ENCODE results near the gene CREM.
"Not testable (repeated sequence)": the region's sequence is repeated elsewhere in the genome, so short reads cannot be mapped to it uniquely, and the experiment has no call there.

Gene CREM

DNA sequence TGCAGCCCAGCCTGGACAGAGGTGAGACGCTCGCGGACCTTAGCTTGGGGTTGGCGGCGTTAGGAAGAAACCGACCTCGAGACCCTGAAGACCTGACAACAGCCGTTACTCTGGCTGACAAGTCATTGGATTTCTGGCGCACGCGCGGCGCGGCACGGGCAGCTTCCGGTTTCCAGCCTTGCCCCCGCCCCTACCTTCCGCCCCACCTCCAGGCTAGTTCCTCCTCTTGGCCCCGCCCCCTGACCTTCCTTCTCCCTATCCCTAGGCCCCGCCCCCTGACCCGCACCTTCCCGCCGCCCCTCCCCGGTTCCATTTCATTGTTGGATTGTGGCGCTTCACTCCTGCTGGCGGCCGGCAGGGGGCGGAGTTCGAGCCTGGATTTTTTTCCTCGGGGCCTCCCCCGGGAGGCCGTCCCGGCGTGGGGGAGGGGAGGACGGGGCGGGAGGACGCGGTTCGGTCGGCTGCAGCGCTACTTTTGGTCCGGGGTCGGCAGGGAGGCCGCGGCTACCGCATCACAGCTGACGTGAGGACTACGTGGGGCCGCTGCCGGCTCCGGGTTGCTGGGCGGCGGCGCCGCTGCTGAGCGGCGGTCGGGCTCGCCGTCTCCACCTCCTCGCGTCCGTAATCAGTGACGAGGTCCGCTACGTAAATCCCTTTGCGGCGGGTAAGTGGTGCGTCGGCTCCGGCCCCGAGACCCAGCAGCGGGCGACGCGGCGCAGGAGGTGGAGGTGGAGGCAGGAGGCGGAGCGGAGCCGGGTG, at the start of gene CREM:
Gene CREM (plus strand): TSS at position 317 of the 759 bp plus-strand sequence. CDS start 10,990 bp downstream, outside the sequence.
- in situ Hi-C loops (cut with HindIII; ENCODE audit: low pct_ligation_motif_present, low pct_unique_long_range_greater_than_20kb, low sequenced_read_pairs), result no loop called here
- peak; percentile 92 for DNase-seq

DNA sequence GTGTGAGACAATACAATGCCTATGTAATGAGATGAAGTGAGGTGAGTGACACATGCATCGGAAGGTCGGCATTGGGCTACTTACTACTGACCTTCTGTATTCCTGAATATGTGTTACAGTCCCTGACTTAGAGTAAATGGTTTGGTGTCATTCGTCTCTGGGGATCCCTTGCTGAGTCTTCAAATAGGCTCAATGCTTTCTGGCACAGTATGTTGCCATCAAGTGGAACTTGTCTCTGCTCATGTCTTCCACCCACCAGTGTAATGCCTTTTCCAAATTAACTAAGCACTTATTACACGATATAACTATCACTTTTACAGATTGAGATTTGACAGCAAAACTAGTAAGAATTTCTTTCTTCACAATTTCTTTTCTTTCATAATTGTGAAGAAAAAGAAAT, 47.4 kb upstream of the CREM start:
- in situ Hi-C loops (cut with HindIII; ENCODE audit: low pct_ligation_motif_present, low pct_unique_long_range_greater_than_20kb, low sequenced_read_pairs), result no loop called here
- DNase-seq, result no peak

DNA sequence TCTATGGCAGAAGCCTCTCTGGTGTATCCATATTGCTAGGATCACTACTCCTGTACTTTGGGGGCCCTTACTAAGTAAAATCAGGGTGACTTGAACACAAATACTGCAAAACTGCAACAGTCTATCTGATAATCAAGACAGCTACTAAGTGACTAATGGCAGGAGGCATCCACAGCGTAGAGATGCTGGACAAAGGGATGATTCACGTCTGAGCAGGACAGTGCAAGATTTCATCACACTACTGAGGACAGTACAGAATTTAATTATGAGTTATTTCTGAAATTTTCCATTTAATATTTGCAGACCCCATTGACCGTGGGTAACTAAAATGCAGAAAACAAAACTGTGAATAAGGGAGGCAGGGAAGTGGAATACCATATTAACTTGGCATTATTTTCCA, 46.9 kb upstream of the CREM start:
- in situ Hi-C loops (cut with HindIII; ENCODE audit: low pct_ligation_motif_present, low pct_unique_long_range_greater_than_20kb, low sequenced_read_pairs), result no loop called here
- peak; percentile 67 for DNase-seq

DNA sequence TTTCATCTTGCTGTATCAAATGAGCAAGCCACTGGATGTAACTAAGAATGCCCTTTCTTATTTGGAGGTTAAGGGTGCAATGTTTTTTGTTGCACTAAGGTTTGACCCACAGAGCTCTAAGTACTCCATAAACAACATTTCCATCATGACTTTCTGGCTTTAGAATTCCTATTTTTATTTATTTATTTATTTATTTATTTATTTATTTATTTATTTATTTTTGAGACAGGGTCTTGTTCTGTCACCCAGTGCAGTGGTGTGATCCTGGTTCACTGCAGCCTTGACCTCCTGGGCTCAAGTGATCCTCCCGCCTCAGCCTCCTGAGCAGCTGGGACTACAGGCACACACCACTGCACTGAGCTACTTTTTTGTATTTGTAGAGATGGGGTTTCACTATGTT, 46.4 kb upstream of the CREM start:
- in situ Hi-C loops (cut with HindIII; ENCODE audit: low pct_ligation_motif_present, low pct_unique_long_range_greater_than_20kb, low sequenced_read_pairs); DNase-seq: not testable (repeated sequence)

DNA sequence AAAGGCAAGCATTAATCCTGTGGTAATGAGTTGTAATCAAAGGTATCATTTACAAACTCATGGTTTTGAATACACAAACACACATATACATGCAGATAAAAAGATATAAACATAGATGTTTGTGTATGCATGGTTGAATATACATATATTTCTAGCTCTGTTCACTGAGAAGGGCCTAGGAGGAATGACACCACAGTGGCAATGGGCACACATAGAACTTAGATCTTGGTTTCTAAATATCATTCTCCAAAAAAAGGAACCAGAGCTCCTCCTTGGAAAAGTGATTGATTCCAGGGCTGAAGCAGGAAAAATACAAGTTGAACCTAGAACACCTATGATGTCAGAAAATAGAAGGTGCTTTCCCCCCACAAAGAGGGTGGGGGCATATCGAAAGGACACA, 43.4 kb upstream of the CREM start:
- no peak for DNase-seq
- in situ Hi-C loops (cut with HindIII; ENCODE audit: low pct_ligation_motif_present, low pct_unique_long_range_greater_than_20kb, low sequenced_read_pairs), result no loop called here

DNA sequence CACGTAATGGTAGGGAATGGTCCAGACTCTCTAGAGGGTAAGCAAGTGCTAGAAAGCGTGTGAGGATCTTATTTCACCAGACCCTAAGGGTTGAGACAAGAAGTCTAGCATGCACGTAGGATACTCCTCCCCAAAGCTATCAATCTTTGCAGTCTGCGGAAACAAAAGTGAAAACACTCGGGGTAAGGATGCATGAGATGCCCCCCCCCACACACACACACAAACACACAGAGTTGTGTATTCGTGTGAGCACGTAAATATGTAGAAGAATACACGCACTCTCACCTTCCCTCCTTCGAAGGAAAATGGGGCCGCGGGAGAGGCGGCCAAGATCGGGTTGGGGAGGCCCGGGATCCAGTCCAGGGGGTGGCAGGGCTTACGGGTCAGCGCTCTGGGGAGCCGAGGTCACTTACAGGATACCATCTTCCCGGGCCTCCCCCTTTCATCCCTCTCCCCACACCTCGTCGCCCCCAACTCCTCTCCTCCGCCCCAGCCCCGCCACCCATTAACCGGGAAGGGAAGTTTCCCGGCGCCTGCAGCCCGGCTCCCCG, 37.0 kb upstream of the CREM start:
- in situ Hi-C loops (cut with HindIII; ENCODE audit: low pct_ligation_motif_present, low pct_unique_long_range_greater_than_20kb, low sequenced_read_pairs), result no loop called here

DNA sequence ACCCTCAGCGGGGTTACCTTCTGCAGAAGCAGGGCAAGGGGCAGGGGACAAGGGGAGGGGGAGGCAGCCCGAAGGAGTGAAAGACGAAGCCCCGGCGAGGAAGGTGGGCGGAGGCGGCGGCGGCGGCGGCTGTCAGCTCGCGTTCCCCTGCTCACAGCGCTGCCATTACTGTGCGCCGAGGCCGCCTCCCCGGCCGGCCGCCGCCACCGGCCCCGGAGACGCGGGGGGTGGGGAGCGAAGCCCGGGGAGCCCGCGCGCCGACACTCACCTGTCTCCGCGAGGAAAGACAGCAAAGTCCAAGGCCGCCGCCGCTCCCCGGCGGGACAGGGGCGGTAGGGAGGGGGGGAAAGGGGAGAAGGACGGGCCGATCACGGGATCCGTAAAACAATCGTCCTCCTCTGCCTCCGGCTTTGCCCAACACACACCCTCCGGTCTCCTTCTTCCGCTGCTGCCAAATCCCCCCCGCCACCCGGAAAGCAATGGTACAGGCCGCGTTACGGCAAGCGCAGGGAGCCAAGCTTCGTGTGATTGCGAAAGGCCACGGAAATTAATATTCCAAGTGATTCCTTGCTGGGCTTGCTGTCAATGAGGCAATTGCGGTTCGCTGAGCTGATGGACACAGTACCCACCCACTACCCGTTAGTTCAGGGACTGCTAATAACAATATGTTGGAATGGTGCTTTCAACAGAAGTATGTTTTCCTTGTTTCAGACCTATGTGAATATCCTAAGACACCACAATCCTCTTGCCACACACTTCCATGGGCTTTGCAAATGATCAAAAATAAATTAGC, 36.3 kb upstream of the CREM start, which contains the start of gene CUL2:
Gene CUL2 (minus strand): TSS at position 180 of the 793 bp plus-strand sequence. CDS start 19,024 bp downstream, outside the sequence.
- in situ Hi-C loops (cut with HindIII; ENCODE audit: low pct_ligation_motif_present, low pct_unique_long_range_greater_than_20kb, low sequenced_read_pairs), result no loop called here
- DNase-seq, result peak; percentile 90

More for the DNA sequence above, 37.0 kb upstream of the CREM start:
- peak; percentile 29 for DNase-seq

DNA sequence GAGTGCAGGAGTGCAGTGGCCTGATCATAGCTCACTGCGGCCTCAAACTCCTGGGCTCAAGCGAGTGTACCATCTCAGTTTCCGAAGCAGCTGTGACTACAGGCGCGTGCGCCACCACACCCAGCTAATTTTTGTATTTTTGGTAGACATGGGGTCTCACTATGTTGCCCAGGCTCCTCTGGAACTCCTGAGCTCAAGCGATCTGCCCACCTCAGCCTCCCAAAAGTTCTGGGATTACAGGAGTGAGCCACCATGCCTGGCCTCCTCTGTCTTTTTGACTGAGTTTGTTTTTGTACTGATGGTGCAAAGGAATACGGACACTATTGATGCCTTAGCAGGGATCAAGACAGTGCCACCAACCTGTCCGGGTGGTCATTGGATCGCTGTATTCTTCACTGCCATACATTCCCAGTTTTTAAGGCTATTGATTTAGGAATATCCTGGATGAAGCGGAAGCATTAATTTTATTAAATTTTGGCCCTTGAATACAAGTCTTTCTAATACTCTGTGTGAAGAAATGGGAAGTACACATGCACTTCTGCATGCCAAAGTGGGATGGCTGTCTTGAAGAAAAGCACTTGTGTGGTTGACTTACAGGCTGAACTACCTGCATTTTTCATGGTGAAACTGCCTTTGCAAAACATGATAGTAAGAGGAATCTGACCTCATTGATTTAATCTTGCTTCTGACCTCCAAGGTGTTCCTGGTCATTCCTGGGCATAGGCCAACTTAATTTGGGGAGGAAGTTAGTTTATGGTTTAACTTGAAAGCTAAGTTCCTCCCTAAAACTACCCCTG, 34.5 kb upstream of the CREM start:
- in situ Hi-C loops (cut with HindIII; ENCODE audit: low pct_ligation_motif_present, low pct_unique_long_range_greater_than_20kb, low sequenced_read_pairs), result no loop called here

DNA sequence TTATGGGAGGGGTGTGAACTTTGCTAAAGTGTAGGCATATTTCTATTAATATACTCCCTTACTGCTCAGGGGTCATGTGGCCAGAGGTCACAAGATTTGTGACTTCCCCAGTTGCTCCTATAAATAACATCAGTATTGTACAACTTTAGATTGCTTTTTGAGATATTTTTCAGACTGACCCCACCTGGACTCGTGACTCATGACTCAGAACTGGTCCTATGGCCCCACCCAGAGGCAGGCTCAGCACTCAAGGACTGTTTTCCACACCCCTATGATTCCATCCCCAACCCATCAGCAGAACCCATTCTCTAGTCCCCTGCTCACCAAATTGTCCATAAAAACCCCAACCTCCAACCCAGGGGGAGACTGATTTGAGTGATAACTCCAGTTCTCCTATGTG, 33.8 kb upstream of the CREM start:
- DNase-seq, result no peak
- in situ Hi-C loops (cut with HindIII; ENCODE audit: low pct_ligation_motif_present, low pct_unique_long_range_greater_than_20kb, low sequenced_read_pairs), result no loop called here

More for the DNA sequence above, 34.5 kb upstream of the CREM start:
- DNase-seq, result no peak

DNA sequence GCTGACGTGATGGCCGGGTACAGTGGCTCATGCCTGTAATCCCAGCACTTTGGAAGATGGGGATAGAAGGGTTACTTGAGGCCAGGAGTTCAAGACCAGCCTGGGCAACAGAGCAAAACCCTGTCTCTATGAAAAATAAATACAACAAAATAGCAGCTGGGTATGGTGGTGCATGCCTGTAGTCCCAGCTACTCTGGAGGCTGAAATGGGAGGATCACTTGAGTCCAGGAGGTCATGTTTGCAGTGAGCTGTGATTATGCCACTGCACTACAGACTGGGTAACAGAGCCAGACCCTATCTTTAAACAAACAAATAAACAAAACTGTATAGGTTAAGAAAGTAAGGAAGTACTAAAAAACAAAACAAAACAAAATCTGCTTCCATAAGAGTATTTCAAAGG, 30.3 kb upstream of the CREM start:
- in situ Hi-C loops (cut with HindIII; ENCODE audit: low pct_ligation_motif_present, low pct_unique_long_range_greater_than_20kb, low sequenced_read_pairs), result no loop called here
- DNase-seq, result no peak

DNA sequence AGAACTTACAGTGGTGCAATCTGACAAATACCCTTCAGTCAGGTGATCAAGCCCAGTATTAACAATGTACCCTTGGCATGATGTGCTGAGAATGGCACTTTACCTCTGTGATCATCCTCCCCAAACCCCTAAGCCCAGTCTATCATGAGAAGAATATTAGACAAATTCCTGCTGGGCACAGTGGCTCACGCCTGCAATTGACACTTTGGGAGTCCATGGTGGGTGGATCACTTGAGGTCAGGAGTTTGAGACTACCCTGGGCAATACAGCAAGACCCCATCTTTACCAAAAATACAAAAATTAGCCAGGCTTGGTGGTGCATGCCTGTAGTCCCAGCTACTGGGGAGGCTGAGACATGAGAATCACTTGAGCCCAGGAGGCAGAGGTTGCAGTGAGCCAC, 29.1 kb upstream of the CREM start:
- DNase-seq, result no peak
- in situ Hi-C loops (cut with HindIII; ENCODE audit: low pct_ligation_motif_present, low pct_unique_long_range_greater_than_20kb, low sequenced_read_pairs), result no loop called here

DNA sequence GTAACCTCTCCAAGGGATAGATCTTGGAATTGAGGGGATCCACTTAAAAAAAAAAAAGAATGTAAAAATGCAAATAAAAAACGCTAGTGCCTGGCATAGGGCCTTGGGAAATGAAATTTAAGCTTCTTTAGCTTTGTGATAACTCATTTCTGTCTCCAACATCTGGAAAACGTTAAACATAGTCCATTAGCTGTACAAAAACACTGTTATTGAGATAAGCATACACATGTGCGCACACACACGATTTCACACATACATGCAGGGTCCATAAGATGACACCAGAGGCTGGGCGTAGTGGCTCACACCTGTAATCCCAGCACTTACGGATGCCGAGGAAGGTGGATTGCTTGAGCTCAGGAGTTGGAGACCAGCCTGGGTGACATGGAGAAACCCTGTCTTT, 22.8 kb upstream of the CREM start:
- in situ Hi-C loops (cut with HindIII; ENCODE audit: low pct_ligation_motif_present, low pct_unique_long_range_greater_than_20kb, low sequenced_read_pairs), result no loop called here
- DNase-seq, result no peak

DNA sequence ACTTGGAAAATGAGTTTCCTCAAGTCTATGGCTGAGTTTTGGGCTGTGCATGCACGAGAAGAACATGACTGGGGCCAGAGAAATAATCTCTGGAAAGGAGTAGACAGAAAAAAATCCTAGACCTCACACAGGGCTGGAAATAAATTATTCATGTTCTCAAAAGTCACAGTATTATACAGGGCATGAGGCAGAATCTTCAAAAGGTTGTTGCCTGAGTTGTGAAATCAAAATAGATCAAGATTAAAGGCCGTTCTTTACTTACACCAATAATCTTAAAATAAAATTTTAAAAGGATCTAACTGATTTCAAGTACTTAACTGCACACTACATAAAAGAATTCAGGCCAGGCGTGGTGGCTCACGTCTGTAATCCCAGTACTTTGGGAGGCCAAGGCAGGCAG, 14.1 kb upstream of the CREM start:
- in situ Hi-C loops (cut with HindIII; ENCODE audit: low pct_ligation_motif_present, low pct_unique_long_range_greater_than_20kb, low sequenced_read_pairs), result no loop called here
- DNase-seq, result no peak

DNA sequence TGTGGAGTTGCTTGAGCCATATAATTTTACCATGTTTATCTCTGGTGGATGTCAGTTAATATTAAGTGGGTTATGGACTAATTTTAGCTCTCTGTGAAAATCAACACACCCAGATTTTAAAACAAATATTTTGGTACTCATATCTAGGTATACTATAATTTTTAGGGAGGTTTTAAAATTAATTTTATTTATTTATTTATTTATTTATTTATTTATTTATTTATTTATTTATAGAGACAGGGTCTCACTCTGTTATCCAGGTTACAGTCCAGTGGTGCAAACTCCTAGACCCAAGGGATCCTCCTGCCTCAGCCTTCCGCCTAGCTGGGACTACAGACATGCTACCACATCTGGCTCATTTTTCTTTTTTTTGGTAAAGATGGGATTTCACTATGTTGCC, 7.3 kb upstream of the CREM start:
- in situ Hi-C loops (cut with HindIII; ENCODE audit: low pct_ligation_motif_present, low pct_unique_long_range_greater_than_20kb, low sequenced_read_pairs), result no loop called here
- no peak for DNase-seq

DNA sequence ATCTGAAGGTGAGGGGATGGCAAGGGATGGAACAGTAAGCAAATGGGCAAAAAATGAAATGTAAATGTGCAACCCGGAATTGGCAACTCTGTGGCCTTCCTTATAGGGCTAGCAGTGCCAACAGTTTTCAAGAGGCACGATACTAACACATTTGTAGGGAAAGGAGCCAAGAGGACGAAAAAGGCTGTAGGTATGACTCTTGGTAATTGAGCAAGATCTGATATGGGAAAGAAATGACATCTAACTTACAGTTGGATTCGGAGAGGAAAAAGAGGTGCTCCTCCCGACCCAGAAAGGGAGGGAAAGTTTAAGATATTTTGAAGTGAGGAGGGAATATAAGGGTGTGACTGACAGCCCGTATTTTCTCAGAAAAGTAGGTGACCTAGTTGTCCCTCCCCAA, 2.1 kb upstream of the CREM start:
- DNase-seq, result no peak
- in situ Hi-C loops (cut with HindIII; ENCODE audit: low pct_ligation_motif_present, low pct_unique_long_range_greater_than_20kb, low sequenced_read_pairs), result no loop called here

DNA sequence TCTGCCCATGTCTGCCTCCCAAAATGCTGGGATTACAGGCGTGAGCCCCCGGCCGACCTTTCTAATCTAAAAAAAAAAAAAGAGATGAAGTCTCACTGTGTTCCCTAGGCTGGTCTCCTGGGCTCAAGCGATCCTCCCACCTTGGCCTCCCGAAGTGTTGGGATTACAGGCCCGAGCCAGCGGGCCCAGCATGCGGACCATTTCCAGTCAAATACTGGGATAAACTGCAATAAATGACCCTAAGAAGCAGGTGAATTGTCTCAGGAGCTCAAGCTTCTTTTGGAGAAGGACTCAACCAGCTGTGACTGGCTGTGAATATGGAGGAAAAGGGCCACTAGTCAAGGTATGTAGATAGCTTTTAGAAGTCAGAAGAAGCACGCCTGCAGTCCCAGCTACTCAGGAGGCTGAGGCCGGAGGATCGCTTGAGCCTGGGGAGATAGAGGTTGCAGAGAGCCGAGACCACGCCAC, 550 bp upstream of the CREM start:
- DNase-seq, result no peak
- in situ Hi-C loops (cut with HindIII; ENCODE audit: low pct_ligation_motif_present, low pct_unique_long_range_greater_than_20kb, low sequenced_read_pairs), result no loop called here

DNA sequence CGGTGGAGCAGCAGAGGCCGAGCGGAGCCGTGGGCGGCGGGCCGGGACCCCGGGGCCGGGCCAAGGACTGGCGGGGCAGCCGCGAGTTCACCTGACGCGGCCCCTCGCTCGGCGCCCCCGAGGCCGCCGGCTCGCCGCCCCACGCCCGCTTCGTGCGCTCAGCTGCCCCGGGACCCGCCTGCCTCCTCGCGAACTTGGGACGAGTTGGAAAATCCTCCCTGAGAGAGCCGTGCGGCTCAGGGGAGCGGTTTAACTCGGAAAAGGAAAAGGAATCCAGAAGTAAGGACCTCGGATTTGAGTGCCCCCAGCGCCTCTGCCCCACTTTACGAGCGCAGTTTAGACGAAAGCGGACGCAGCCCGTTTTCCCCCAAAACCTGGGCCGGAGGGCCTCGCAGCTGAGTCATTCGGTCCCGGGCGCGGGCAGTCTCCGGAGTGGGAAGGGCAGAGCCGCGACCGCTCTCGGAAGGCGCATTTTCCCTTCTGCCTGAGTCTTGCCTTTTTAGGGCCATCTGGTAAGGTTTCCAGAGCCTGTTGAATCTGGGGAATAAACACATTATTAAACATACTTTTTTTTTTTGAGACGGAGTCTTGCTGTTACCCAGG, 744 bp downstream of the CREM start:
- in situ Hi-C loops (cut with HindIII; ENCODE audit: low pct_ligation_motif_present, low pct_unique_long_range_greater_than_20kb, low sequenced_read_pairs), result no loop called here
- DNase-seq, result peak; percentile 59

DNA sequence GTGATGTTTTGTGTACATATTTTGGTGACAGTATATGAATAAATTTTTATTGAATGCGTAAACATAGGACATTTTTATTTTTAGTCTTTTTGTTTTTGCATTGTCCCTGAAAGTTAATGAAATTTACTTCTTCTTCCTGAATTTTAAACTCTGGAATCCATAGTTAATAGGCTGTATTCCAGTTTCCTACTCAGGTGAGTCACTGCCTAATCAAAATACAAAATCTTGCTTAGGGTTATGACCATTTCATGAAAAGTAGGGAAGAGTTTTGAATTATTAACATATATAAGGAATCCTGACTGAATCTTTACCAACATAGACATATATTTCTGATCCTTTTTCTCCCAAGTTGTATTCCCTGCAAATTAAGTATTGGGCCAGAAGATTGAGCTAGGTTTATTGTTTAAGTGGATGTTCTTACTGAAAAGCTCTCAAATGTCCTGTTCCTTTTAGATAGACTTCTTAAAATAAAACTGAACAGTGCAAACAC, 2.6 kb downstream of the CREM start:
- in situ Hi-C loops (cut with HindIII; ENCODE audit: low pct_ligation_motif_present, low pct_unique_long_range_greater_than_20kb, low sequenced_read_pairs), result no loop called here
- no peak for DNase-seq

All from ACHN (cell line).